H7 (cell line): ENCODE results near the gene HTT. TPM values are rescaled to one million over a fixed set of nuclear protein-coding genes. Genes with fewer than 3 reads are reported as not detected.
A peak's percentile ranks its signal among the peaks of the same experiment; 100 is the strongest.

Experiments used
- DNase-seq: peaks from one replicate; pipeline ENCODE4 v3.0.0; 2012
- H3K27me3 ChIP-seq: 2 replicates; pipeline ENCODE4 v1.6.0; 2011; ENCODE audit warnings: mild to moderate bottlenecking, low read length; ENCODE audit not compliant: control insufficient read depth, insufficient read depth
- H3K36me3 ChIP-seq: replicated peaks from 2 replicates; pipeline ENCODE4 v1.5.1; 2011; ENCODE audit warnings: low read length; ENCODE audit not compliant: control insufficient read depth, insufficient read depth
- H3K4me3 ChIP-seq: 2 replicates; pipeline ENCODE4 v1.5.1; 2011; ENCODE audit warnings: low read depth, mild to moderate bottlenecking, control low read depth, low read length, moderate library complexity; ENCODE audit not compliant: insufficient read depth
- total RNA-seq: library from RNA; depleted of rRNA; stranded (reverse); fragments of >200 nt; shearing (Covaris generic); gene quantifications from 2 replicates; pipeline ENCODE4 v1.2.3, GENCODE V29; 2014; rRNA removed

Gene HTT
- 24.4 and 31.5 TPM in 2 replicates for total RNA-seq

DNA sequence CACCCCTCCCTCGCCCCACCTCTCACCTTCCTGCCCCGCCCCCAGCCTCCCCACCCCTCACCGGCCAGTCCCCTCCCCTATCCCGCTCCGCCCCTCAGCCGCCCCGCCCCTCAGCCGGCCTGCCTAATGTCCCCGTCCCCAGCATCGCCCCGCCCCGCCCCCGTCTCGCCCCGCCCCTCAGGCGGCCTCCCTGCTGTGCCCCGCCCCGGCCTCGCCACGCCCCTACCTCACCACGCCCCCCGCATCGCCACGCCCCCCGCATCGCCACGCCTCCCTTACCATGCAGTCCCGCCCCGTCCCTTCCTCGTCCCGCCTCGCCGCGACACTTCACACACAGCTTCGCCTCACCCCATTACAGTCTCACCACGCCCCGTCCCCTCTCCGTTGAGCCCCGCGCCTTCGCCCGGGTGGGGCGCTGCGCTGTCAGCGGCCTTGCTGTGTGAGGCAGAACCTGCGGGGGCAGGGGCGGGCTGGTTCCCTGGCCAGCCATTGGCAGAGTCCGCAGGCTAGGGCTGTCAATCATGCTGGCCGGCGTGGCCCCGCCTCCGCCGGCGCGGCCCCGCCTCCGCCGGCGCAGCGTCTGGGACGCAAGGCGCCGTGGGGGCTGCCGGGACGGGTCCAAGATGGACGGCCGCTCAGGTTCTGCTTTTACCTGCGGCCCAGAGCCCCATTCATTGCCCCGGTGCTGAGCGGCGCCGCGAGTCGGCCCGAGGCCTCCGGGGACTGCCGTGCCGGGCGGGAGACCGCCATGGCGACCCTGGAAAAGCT is at the start of gene HTT, which contains the start of gene HTT-AS:
Gene HTT (plus strand): TSS at position 604 of the 768 bp plus-strand sequence. CDS start 145 bp downstream, at position 749.
Gene HTT-AS (minus strand): TSS at position 461 of the 768 bp plus-strand sequence.
- DNase-seq: peak; percentile 99
- Histone ChIP-seq H3K27me3 (0 out of 2 replicates have a peak, but pooled peaks cover 2% of the 10 kb centered on the region), H3K36me3 (no peaks in the 10 kb centered on the region), H3K4me3 (peak within 1 kb of the TSS; percentile 87)

GRCh38 chr4:3025881-3026280 is 48.6 kb upstream of the HTT start:
- H3K4me3 ChIP-seq: no peak overlapping the region
- no peaks in the 10 kb centered on the region for H3K36me3 ChIP-seq

DNA sequence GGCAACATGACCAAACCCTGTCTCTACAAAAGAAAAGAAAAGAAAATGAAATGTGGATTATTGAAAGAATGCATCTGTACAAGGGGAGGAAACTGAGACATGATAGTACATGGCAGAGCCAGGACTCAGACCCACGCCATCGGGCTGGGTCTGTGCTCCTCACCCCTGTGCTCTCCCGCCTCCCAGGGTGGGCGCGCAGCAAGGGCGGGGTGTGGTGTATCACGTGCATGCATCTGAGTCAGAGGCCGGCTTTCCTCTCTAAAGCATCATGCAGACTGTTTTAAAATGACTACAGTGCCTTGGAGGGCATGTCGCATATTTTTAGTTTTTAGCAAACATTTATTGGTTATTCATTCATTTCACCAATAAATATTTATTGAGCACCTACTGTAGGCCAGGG is 47.9 kb upstream of the HTT start:
- Histone ChIP-seq H3K36me3 (no peaks in the 10 kb centered on the region), H3K27me3 (no peaks in the 10 kb centered on the region), H3K4me3 (no peak overlapping the region)
- no peak for DNase-seq

More at GRCh38 chr4:3025881-3026280, 48.6 kb upstream of the HTT start:
- DNase-seq: no peak
- no peaks in the 10 kb centered on the region for H3K27me3 ChIP-seq

GRCh38 chr4:3029464-3029863 is 45.0 kb upstream of the HTT start:
- Histone ChIP-seq H3K4me3 (no peak overlapping the region), H3K36me3 (no peaks in the 10 kb centered on the region), H3K27me3 (no peaks in the 10 kb centered on the region)
- no peak for DNase-seq

GRCh38 chr4:3030566-3031356 is 43.7 kb upstream of the HTT start:
- Histone ChIP-seq H3K36me3 (no peaks in the 10 kb centered on the region), H3K4me3 (no peak overlapping the region), H3K27me3 (no peaks in the 10 kb centered on the region)
- no peak for DNase-seq

- no peak for DNase-seq
- no peak overlapping the region for H3K4me3 ChIP-seq
- H3K27me3 ChIP-seq: no peaks in the 10 kb centered on the region
- no peaks in the 10 kb centered on the region for H3K36me3 ChIP-seq
These were observed 43.0 kb upstream of the HTT start for GRCh38 chr4:3031357-3032082.

- DNase-seq: no peak
- Histone ChIP-seq H3K4me3 (no peak overlapping the region), H3K27me3 (no peaks in the 10 kb centered on the region), H3K36me3 (no peaks in the 10 kb centered on the region)
These were observed 40.2 kb upstream of the HTT start for GRCh38 chr4:3034231-3034630.

DNA sequence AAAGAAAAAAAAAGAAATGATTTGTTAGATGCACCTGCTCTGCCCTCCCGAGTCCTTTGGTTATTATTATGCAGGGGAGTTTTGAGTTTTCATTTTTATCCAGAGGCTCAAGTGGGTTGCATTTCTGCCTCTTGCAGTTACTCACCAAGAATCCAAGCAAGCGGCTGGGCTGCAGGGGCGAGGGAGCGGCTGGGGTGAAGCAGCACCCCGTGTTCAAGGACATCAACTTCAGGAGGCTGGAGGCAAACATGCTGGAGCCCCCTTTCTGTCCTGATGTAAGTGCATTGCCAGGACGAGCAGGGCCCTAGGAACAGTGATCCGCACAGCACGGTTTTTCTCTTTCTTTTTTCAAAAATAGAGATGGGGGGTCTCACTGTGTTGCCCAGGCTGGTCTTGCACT is 39.2 kb upstream of the HTT start:
- DNase-seq: no peak
- no peaks in the 10 kb centered on the region for H3K36me3 ChIP-seq
- H3K4me3 ChIP-seq: no peak overlapping the region
- no peaks in the 10 kb centered on the region for H3K27me3 ChIP-seq

- H3K27me3 ChIP-seq: no peaks in the 10 kb centered on the region
- no peaks in the 10 kb centered on the region for H3K36me3 ChIP-seq
- DNase-seq: no peak
- H3K4me3 ChIP-seq: no peak overlapping the region
These were observed 38.8 kb upstream of the HTT start for GRCh38 chr4:3035674-3036073.

DNA sequence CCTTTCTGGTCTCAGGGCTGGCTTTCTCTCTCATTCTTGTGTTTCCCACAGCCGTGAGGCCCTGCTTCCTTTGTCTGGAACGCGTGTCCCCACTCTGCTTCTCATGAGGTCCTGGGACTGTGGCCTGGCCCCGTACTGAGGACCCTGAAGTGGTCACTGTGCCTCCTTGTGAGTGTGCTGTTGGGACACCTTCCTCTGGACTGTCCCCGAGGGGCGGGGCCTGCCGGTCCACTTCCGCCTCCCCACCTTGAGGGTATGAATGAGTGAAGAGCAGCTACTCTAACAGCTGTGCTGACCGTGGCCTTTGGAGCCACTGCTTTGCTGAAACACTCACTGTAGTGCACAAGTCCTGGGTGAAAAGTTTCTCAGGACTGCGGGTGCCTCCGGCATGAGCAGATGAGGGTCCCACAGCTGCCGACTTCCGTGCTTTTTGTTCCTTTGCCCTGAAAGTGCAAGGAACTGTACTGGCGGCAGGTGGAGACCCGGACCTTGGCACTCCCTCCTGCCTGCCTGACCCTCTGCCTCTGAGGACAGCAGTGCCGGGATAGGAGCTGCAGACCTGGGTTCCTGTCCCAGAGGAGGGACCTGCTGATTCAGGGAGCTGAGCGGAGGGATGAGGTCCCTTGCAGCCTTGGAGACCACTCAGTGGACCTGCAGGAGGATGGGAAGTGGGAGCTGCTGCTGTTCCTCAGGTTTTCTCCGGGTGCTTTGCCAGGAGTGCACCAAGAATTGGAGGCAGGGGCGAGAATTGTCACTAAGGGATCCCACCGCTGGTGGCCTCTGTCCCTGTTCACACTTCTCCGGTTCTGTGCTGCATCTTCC is 38.1 kb upstream of the HTT start:
- H3K27me3 ChIP-seq: no peaks in the 10 kb centered on the region
- no peak overlapping the region for H3K4me3 ChIP-seq
- H3K36me3 ChIP-seq: no peaks in the 10 kb centered on the region
- peak; percentile 51 for DNase-seq

- no peak overlapping the region for H3K4me3 ChIP-seq
- DNase-seq: no peak
- H3K27me3 ChIP-seq: no peaks in the 10 kb centered on the region
- H3K36me3 ChIP-seq: no peaks in the 10 kb centered on the region
These were observed 36.5 kb upstream of the HTT start for GRCh38 chr4:3037957-3038461.

- H3K36me3 ChIP-seq: no peaks in the 10 kb centered on the region
- no peak overlapping the region for H3K4me3 ChIP-seq
- H3K27me3 ChIP-seq: no peaks in the 10 kb centered on the region
- DNase-seq: no peak
These were observed 34.6 kb upstream of the HTT start for GRCh38 chr4:3039706-3040366.

DNA sequence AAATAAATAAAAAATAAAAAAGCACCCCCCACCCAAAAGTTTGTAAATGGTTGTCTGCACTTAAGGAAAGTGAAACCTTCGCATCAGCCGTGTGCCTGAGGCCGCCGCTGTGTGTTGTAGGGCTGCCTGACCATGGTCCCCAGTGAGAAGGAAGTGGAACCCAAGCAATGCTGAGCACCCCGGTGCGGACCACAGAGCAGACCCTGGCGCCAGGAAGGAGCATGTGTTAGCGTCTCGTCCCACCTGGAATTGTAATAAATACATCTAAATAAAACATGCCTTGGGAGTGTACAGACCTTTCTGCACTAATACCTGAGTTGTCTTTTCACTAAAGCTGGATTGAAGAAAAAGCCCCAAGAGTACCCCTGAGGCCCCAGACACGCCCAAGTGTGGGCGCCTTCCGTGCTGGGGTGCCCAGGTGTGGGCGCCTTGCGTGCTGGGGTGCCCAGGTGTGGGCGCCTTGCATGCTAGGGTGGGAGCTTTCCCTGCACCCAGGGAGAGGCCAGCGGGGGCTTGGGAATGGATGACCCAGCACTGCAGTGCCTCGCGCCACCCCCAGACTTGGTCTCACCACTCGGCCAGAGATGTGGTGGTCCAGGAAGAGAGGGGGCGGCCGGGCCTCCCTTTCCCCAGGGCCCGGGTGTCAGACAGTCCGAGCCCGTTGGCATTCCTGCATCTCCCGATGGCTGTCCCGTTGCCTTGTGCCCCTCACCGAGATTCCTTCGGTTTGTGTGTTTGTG is 33.9 kb upstream of the HTT start:
- H3K27me3 ChIP-seq: no peaks in the 10 kb centered on the region
- no peaks in the 10 kb centered on the region for H3K36me3 ChIP-seq
- no peak overlapping the region for H3K4me3 ChIP-seq
- DNase-seq: no peak
